ENCODE data around the gene GIT1. TPM values are rescaled to one million over a fixed set of nuclear protein-coding genes. Genes with fewer than 3 reads are reported as not detected.

The GIT1 gene
- total RNA-seq, 1 donor from 2014 or later = 108 TPM

DNA sequence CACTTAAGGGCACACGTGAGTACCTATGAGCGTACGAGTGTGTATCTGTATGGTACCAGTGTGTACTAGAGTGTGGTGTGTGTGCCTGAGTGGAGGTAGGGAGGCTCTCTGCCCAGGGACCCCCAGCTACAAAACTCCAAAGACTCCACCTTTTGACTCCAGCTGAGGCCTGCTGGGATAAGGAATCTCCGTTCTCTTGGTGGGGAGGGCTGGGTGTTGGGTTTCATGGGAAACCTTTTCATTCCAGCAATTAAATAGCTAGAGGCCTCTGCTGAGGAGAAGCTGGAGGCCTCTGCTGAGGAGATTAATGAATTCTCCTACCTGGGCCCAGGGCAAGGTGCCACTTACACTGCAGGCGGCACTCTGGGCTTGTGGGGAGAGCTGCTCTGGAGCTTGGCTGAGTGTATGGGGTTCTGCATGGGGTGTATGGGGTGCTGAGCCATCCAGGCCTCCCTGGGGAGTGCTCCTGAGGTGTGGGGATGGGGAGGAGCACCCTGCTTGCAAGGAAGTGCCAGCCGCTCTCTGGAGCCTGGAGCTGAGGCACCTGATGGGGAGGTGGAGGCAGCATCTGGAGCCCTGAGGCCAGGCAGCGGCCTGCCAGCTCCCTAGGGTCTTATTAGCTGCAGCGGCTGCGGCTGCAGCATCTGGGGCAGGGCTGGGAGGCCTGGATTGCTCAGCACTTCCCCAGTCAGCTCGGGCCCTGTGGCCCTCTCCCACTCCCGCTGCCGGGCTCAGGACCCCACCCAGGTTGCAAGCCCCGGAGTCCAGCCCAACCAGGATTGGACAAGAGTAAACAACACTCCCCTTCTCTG is 8.1 kb upstream of the GIT1 start:
- Mint-ChIP-seq H3K9me3 (no peaks in the 10 kb centered on the region), H3K4me3 (no peak overlapping the region), H3K27ac (peak overlapping the region; percentile 75), H3K36me3 (no peaks in the 10 kb centered on the region), H3K4me1 (peaks cover 20% of the 10 kb centered on the region), H3K27me3 (ENCODE audit: low read depth) (no peaks in the 10 kb centered on the region)
- DNase-seq (ENCODE audit: low spot score in 2 of 2, unreplicated experiment in 2 of 2) = no peak
- TF ChIP-seq, protein P1, sequence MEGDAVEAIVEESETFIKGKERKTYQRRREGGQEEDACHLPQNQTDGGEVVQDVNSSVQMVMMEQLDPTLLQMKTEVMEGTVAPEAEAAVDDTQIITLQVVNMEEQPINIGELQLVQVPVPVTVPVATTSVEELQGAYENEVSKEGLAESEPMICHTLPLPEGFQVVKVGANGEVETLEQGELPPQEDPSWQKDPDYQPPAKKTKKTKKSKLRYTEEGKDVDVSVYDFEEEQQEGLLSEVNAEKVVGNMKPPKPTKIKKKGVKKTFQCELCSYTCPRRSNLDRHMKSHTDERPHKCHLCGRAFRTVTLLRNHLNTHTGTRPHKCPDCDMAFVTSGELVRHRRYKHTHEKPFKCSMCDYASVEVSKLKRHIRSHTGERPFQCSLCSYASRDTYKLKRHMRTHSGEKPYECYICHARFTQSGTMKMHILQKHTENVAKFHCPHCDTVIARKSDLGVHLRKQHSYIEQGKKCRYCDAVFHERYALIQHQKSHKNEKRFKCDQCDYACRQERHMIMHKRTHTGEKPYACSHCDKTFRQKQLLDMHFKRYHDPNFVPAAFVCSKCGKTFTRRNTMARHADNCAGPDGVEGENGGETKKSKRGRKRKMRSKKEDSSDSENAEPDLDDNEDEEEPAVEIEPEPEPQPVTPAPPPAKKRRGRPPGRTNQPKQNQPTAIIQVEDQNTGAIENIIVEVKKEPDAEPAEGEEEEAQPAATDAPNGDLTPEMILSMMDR (IDR thresholded peaks at IDR 0.05; ENCODE audit: unreplicated experiment) = no peak

DNA sequence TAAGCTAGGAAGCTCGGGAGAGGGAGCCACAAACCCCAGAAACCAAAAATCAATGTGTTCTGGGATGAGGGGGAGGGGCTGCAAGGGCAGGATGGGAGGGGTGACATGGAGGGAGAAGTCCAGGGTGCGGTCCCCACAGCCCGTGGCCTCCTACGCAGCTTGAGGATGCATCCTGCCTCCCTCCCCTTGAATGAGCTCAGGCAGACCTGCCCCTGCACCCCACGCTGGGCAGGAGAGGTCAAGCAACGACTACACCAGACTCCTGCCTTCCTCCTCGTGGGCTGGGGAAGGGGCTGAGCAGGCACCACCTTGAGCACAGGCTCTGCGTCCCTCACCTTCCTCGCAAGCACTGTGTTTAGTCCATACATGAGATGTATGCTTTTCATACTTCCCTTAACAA is 7.4 kb upstream of the GIT1 start:
- no peaks in the 10 kb centered on the region for H3K36me3 Mint-ChIP-seq
- no peak overlapping the region for H3K4me3 Mint-ChIP-seq
- H3K27ac Mint-ChIP-seq = no peak overlapping the region
- H3K9me3 Mint-ChIP-seq = no peaks in the 10 kb centered on the region
- TF ChIP-seq, protein P1 (IDR thresholded peaks at IDR 0.05; ENCODE audit: unreplicated experiment) = no peak
- no peak for DNase-seq (ENCODE audit: low spot score in 2 of 2, unreplicated experiment in 2 of 2)
- no peaks in the 10 kb centered on the region for H3K27me3 Mint-ChIP-seq (ENCODE audit: low read depth)
- H3K4me1 Mint-ChIP-seq = peaks cover 27% of the 10 kb centered on the region

DNA sequence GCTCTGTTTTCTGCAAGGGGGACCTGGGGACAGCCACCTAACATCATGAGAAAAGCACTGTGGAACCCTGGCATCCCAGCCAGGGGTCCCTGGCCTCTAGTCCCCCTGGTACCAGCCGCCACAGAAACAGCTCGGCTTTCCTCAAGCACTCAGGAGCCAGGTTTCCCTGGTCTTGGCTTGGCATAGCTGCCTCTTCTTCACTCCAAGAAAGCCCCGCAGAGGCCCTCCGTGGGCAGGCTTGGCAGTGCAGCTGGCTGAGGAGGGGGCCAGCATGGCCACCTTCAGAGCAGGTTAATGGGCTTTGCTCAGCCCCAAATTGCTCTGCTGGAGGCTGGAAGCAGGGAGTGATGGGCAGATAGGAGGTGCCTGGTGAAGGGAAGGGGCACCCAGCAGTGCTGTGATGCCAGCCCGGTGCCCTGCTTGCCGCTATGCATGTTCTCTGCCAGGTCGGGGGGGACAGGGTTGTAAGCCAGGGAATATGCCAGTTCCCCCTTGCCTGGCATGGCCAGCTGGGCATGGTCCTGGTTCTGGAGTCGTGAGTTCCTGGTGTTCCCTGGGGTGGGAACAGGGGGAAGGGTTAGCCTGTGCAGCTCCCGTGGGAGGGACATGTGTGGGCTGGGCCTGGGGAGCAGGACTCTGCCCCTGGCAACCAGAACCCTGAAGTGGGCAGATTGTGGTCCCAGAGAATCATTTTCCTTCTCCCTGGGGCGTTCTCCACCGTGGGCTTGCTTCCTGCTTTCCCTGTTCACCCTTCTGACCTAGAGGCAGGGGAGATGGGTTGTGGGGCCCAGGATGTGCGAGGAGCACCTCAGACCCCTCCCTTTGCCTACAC is 6.7 kb upstream of the GIT1 start:
- Mint-ChIP-seq H3K9me3 (no peaks in the 10 kb centered on the region), H3K36me3 (no peaks in the 10 kb centered on the region), H3K4me1 (peaks cover 33% of the 10 kb centered on the region), H3K27ac (no peak overlapping the region), H3K27me3 (ENCODE audit: low read depth) (no peaks in the 10 kb centered on the region), H3K4me3 (no peak overlapping the region)
- DNase-seq (ENCODE audit: low spot score in 2 of 2, unreplicated experiment in 2 of 2) = no peak
- TF ChIP-seq, protein P1 (IDR thresholded peaks at IDR 0.05; ENCODE audit: unreplicated experiment) = no peak

DNA sequence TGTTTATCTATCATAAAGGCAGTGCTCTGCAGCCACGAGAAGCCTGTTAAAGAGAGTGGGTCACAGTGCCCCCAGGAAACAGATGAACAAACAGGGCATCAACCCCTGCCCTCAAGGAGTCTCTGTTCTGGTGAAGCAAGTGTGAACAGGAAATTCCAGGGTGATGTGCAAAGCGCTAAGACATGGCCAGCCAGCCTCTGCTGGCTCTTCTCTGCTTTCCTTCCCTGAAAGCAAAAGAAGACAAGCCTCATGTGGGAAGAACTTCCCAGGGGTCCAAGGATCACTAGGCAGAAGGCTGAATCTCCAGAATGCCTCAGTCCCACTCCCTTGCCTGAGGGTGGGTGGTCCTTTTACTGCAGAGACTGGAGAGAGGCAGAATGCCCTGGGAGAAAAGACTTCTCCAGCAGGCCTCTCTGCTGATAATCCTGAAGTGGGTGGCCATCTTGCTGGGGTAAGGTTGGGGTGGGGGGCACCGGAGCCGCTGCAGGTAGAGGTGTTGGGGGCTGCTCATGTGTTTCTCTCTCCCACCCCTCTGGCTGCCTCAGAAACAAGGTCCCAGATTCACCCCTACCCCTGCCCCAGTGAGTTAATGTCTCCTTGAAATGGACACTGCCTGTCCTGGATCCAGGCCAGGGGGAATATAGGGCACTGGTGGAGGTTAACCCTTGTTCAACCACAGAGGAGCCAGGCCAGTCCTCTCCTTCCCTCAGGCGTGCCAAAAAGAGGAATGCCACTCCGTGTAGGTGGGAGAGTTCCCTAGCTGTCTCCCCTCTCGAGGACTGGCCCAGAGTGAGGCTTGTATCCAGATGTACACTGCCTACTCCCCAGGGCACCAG is 5.9 kb upstream of the GIT1 start:
- Mint-ChIP-seq H3K27ac (no peak overlapping the region), H3K36me3 (no peaks in the 10 kb centered on the region), H3K4me1 (peaks cover 41% of the 10 kb centered on the region), H3K9me3 (no peaks in the 10 kb centered on the region), H3K27me3 (ENCODE audit: low read depth) (no peaks in the 10 kb centered on the region), H3K4me3 (peak overlapping the region; percentile 38)
- TF ChIP-seq, protein P1 (IDR thresholded peaks at IDR 0.05; ENCODE audit: unreplicated experiment) = no peak
- DNase-seq (ENCODE audit: low spot score in 2 of 2, unreplicated experiment in 2 of 2) = no peak

DNA sequence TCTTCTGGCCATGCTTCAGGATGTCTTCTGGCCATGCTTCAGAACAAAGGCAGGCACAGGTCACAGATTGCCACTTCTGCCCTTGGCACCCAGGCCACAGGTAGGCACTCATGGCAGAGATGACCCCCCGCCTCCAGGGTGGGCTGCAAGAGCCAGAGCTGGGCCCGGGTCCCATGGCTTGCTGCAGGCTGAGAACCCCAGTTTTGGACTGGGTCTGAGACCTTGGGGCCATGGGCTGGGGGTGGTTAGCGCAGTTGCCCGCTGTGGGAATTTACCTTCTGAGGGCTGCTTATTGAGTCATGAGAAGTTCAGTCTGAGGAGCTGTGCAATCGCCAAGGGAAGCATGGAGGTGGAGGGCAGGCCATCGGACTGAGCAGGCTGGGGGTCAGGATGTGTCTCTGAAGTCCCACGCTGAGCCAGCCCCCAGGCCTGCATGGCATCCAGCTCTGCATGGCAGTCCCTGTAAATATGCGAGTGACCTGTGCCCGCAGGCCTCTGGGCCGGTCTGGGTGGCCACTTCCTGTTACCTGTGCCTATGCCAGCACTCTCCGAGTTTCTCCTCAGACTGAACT is 5.2 kb upstream of the GIT1 start:
- H3K27ac Mint-ChIP-seq = no peak overlapping the region
- no peaks in the 10 kb centered on the region for H3K36me3 Mint-ChIP-seq
- peaks cover 47% of the 10 kb centered on the region for H3K4me1 Mint-ChIP-seq
- DNase-seq (ENCODE audit: low spot score in 2 of 2, unreplicated experiment in 2 of 2) = no peak
- TF ChIP-seq, protein P1 (IDR thresholded peaks at IDR 0.05; ENCODE audit: unreplicated experiment) = no peak
- H3K4me3 Mint-ChIP-seq = peak overlapping the region; percentile 77
- H3K9me3 Mint-ChIP-seq = no peaks in the 10 kb centered on the region
- H3K27me3 Mint-ChIP-seq (ENCODE audit: low read depth) = no peaks in the 10 kb centered on the region
